ENCODE measurements around the gene GRPEL1.

GRPEL1 gene

GRCh38 chr4:7043284-7044136 lies 24.4 kb downstream of the GRPEL1 start, which contains the start of gene TADA2B:
Gene TADA2B (plus strand): TSS chr4:7043372. CDS start chr4:7043580, 208 bp downstream.
- no peak for TF ChIP-seq SUZ12 (IDR thresholded peaks at IDR 0.05; ENCODE audit: extremely low read depth, insufficient read depth, insufficient read length)
- no peak for TF ChIP-seq YY1 (IDR thresholded peaks at IDR 0.05; ENCODE audit: insufficient read depth, insufficient read length)
- TF ChIP-seq ZNF274 (IDR thresholded peaks at IDR 0.05; ENCODE audit: low read depth, low read length): no peak
- peaks cover 14% of the 10 kb centered on the region for H3K36me3 ChIP-seq (ENCODE audit: insufficient read depth, insufficient read length, low read length)
- peak within 1 kb of the TSS; percentile 94 for H3K9ac ChIP-seq (ENCODE audit: insufficient read length, low read depth)
- peak within 1 kb of the TSS; percentile 90 for H3K4me3 ChIP-seq (ENCODE audit: insufficient read length, low read depth)
- peaks cover 37% of the 10 kb centered on the region for H3K27me3 ChIP-seq (ENCODE audit: insufficient read depth, insufficient read length)
- no peak for DNase-seq (ENCODE audit: low read depth, low spot score)
- peaks cover 14% of the 10 kb centered on the region for H3K4me1 ChIP-seq (ENCODE audit: insufficient read depth, insufficient read length)
- no peaks in the 10 kb centered on the region for H3K9me3 ChIP-seq (ENCODE audit: insufficient read depth, low read length)

GRCh38 chr4:7042503-7043283 lies 25.2 kb downstream of the GRPEL1 start:
- Histone ChIP-seq H3K4me3 (ENCODE audit: insufficient read length, low read depth) (peak overlapping the region; percentile 64), H3K9me3 (ENCODE audit: insufficient read depth, low read length) (no peaks in the 10 kb centered on the region), H3K27me3 (ENCODE audit: insufficient read depth, insufficient read length) (peaks cover 37% of the 10 kb centered on the region), H3K9ac (ENCODE audit: insufficient read length, low read depth) (peak overlapping the region; percentile 84), H3K36me3 (ENCODE audit: insufficient read depth, insufficient read length, low read length) (peaks cover 14% of the 10 kb centered on the region), H3K4me1 (ENCODE audit: insufficient read depth, insufficient read length) (peaks cover 14% of the 10 kb centered on the region)
- TF ChIP-seq ZNF274 (IDR thresholded peaks at IDR 0.05; ENCODE audit: low read depth, low read length) (no peak), SUZ12 (IDR thresholded peaks at IDR 0.05; ENCODE audit: extremely low read depth, insufficient read depth, insufficient read length) (peak; percentile 69)
- DNase-seq (ENCODE audit: low read depth, low spot score): peak; percentile 96

GRCh38 chr4:7041801-7042502 lies 25.9 kb downstream of the GRPEL1 start:
- peaks cover 14% of the 10 kb centered on the region for H3K4me1 ChIP-seq (ENCODE audit: insufficient read depth, insufficient read length)
- peak overlapping the region; percentile 84 for H3K9ac ChIP-seq (ENCODE audit: insufficient read length, low read depth)
- peaks cover 7% of the 10 kb centered on the region for H3K36me3 ChIP-seq (ENCODE audit: insufficient read depth, insufficient read length, low read length)
- H3K9me3 ChIP-seq (ENCODE audit: insufficient read depth, low read length): no peaks in the 10 kb centered on the region
- no peak for TF ChIP-seq ZNF274 (IDR thresholded peaks at IDR 0.05; ENCODE audit: low read depth, low read length)
- TF ChIP-seq SUZ12 (IDR thresholded peaks at IDR 0.05; ENCODE audit: extremely low read depth, insufficient read depth, insufficient read length): peak; percentile 76
- no peak for TF ChIP-seq YY1 (IDR thresholded peaks at IDR 0.05; ENCODE audit: insufficient read depth, insufficient read length)
- peak overlapping the region; percentile 64 for H3K4me3 ChIP-seq (ENCODE audit: insufficient read length, low read depth)
- H3K27me3 ChIP-seq (ENCODE audit: insufficient read depth, insufficient read length): peaks cover 37% of the 10 kb centered on the region
- no peak for DNase-seq (ENCODE audit: low read depth, low spot score)

GRCh38 chr4:7041246-7041645 lies 26.6 kb downstream of the GRPEL1 start:
- Histone ChIP-seq H3K4me1 (ENCODE audit: insufficient read depth, insufficient read length) (peaks cover 14% of the 10 kb centered on the region), H3K27me3 (ENCODE audit: insufficient read depth, insufficient read length) (peaks cover 37% of the 10 kb centered on the region), H3K9me3 (ENCODE audit: insufficient read depth, low read length) (no peaks in the 10 kb centered on the region), H3K9ac (ENCODE audit: insufficient read length, low read depth) (no peak overlapping the region), H3K4me3 (ENCODE audit: insufficient read length, low read depth) (no peak overlapping the region), H3K36me3 (ENCODE audit: insufficient read depth, insufficient read length, low read length) (peaks cover 3% of the 10 kb centered on the region)
- no peak for DNase-seq (ENCODE audit: low read depth, low spot score)
- no peak for TF ChIP-seq ZNF274 (IDR thresholded peaks at IDR 0.05; ENCODE audit: low read depth, low read length)

GRCh38 chr4:7040765-7041164 lies 27.1 kb downstream of the GRPEL1 start:
- H3K4me1 ChIP-seq (ENCODE audit: insufficient read depth, insufficient read length): peaks cover 14% of the 10 kb centered on the region
- TF ChIP-seq ZNF274 (IDR thresholded peaks at IDR 0.05; ENCODE audit: low read depth, low read length) (no peak), YY1 (IDR thresholded peaks at IDR 0.05; ENCODE audit: insufficient read depth, insufficient read length) (no peak), SUZ12 (IDR thresholded peaks at IDR 0.05; ENCODE audit: extremely low read depth, insufficient read depth, insufficient read length) (no peak)
- H3K36me3 ChIP-seq (ENCODE audit: insufficient read depth, insufficient read length, low read length): peaks cover under 1% of the 10 kb centered on the region
- no peaks in the 10 kb centered on the region for H3K9me3 ChIP-seq (ENCODE audit: insufficient read depth, low read length)
- H3K9ac ChIP-seq (ENCODE audit: insufficient read length, low read depth): no peak overlapping the region
- peaks cover 37% of the 10 kb centered on the region for H3K27me3 ChIP-seq (ENCODE audit: insufficient read depth, insufficient read length)
- no peak for DNase-seq (ENCODE audit: low read depth, low spot score)
- no peak overlapping the region for H3K4me3 ChIP-seq (ENCODE audit: insufficient read length, low read depth)

- TF ChIP-seq ZNF274 (IDR thresholded peaks at IDR 0.05; ENCODE audit: low read depth, low read length) (no peak), SUZ12 (IDR thresholded peaks at IDR 0.05; ENCODE audit: extremely low read depth, insufficient read depth, insufficient read length) (no peak), YY1 (IDR thresholded peaks at IDR 0.05; ENCODE audit: insufficient read depth, insufficient read length) (no peak)
- no peak overlapping the region for H3K4me3 ChIP-seq (ENCODE audit: insufficient read length, low read depth)
- H3K27me3 ChIP-seq (ENCODE audit: insufficient read depth, insufficient read length): peaks cover 19% of the 10 kb centered on the region
- H3K9ac ChIP-seq (ENCODE audit: insufficient read length, low read depth): no peak overlapping the region
- no peak for DNase-seq (ENCODE audit: low read depth, low spot score)
- H3K9me3 ChIP-seq (ENCODE audit: insufficient read depth, low read length): no peaks in the 10 kb centered on the region
- H3K4me1 ChIP-seq (ENCODE audit: insufficient read depth, insufficient read length): peaks cover 19% of the 10 kb centered on the region
- H3K36me3 ChIP-seq (ENCODE audit: insufficient read depth, insufficient read length, low read length): peaks cover 6% of the 10 kb centered on the region
Observed at GRCh38 chr4:7037425-7037824, 30.4 kb downstream of the GRPEL1 start.
